HG03571 (cell line): ENCODE data around the gene ANKRD13D.

ENCODE experiments used
- ATAC-seq: cut with Tn5 transposase; IDR thresholded peaks from one replicate; pipeline ENCODE4 v1.9.1; 2021; ENCODE audit not compliant: unreplicated experiment

ANKRD13D gene

GRCh38 chr11:67273260-67273990 is 15.7 kb upstream of the ANKRD13D start:
- no peak for ATAC-seq

GRCh38 chr11:67274768-67275605 is 14.1 kb upstream of the ANKRD13D start:
- ATAC-seq = no peak

GRCh38 chr11:67275606-67276409 is 13.3 kb upstream of the ANKRD13D start:
- no peak for ATAC-seq

- ATAC-seq = no peak
Measured at GRCh38 chr11:67276781-67277230, 12.3 kb upstream of the ANKRD13D start.

- ATAC-seq = peak; percentile 69
Measured at GRCh38 chr11:67277231-67277961, 11.7 kb upstream of the ANKRD13D start.

- no peak for ATAC-seq
Measured at GRCh38 chr11:67278135-67278938, 10.8 kb upstream of the ANKRD13D start.

- ATAC-seq = no peak
Measured at GRCh38 chr11:67278939-67279588, 10.0 kb upstream of the ANKRD13D start.

- no peak for ATAC-seq
Measured at GRCh38 chr11:67279589-67280340, 9.3 kb upstream of the ANKRD13D start.

GRCh38 chr11:67280341-67280787 is 8.7 kb upstream of the ANKRD13D start:
- no peak for ATAC-seq

- no peak for ATAC-seq
Measured at GRCh38 chr11:67280788-67281551, 8.1 kb upstream of the ANKRD13D start.

GRCh38 chr11:67281552-67282150 is 7.5 kb upstream of the ANKRD13D start:
- ATAC-seq = no peak

- no peak for ATAC-seq
Measured at GRCh38 chr11:67282155-67282875, 6.8 kb upstream of the ANKRD13D start.

- no peak for ATAC-seq
Measured at GRCh38 chr11:67282876-67283371, 6.2 kb upstream of the ANKRD13D start.

- no peak for ATAC-seq
Measured at GRCh38 chr11:67283481-67283963, 5.6 kb upstream of the ANKRD13D start.

- ATAC-seq = no peak
Measured at GRCh38 chr11:67284811-67285540, 4.1 kb upstream of the ANKRD13D start.
